ENCODE data around the gene RABL6. TPM values are rescaled to one million over a fixed set of nuclear protein-coding genes. Genes with fewer than 3 reads are reported as not detected.

Gene RABL6
- total and polyA plus RNA-seq, 2 experiments from 2014 or later, result 101 to 153 TPM

- Histone ChIP-seq H3K9me3 (ENCODE audit: low read depth) (no peaks in the 10 kb centered on the region), H3K27me3 (no peaks in the 10 kb centered on the region), H3K36me3 (no peaks in the 10 kb centered on the region), H3K27ac (no peak overlapping the region), H3K4me3 (no peak overlapping the region), H3K4me1 (ENCODE audit: low read depth) (no peaks in the 10 kb centered on the region)
- TF ChIP-seq CTCF (IDR thresholded peaks at IDR 0.05; ENCODE audit: low read depth, low read length), result no peak
- peak in 1 of 2 donors; percentile 32 for DNase-seq (ENCODE audit: low read depth in 1 of 2, low spot score in 1 of 2)
These were observed 34.2 kb upstream of the RABL6 start for GRCh38 chr9:136773386-136774044.

- H3K9me3 ChIP-seq (ENCODE audit: low read depth), result no peaks in the 10 kb centered on the region
- no peaks in the 10 kb centered on the region for H3K36me3 ChIP-seq
- H3K4me3 ChIP-seq, result no peak overlapping the region
- no peak for TF ChIP-seq CTCF (IDR thresholded peaks at IDR 0.05; ENCODE audit: low read depth, low read length)
- H3K27ac ChIP-seq, result no peak overlapping the region
- H3K4me1 ChIP-seq (ENCODE audit: low read depth), result no peaks in the 10 kb centered on the region
- DNase-seq (ENCODE audit: low read depth in 1 of 2, low spot score in 1 of 2), result no peak
- H3K27me3 ChIP-seq, result no peaks in the 10 kb centered on the region
These were observed 33.2 kb upstream of the RABL6 start for GRCh38 chr9:136774416-136775045.

- Histone ChIP-seq H3K9me3 (ENCODE audit: low read depth) (no peaks in the 10 kb centered on the region), H3K4me3 (no peak overlapping the region), H3K4me1 (ENCODE audit: low read depth) (no peaks in the 10 kb centered on the region), H3K27ac (no peak overlapping the region), H3K36me3 (no peaks in the 10 kb centered on the region), H3K27me3 (no peaks in the 10 kb centered on the region)
- no peak for TF ChIP-seq CTCF (IDR thresholded peaks at IDR 0.05; ENCODE audit: low read depth, low read length)
- DNase-seq (ENCODE audit: low read depth in 1 of 2, low spot score in 1 of 2), result no peak
These were observed 32.6 kb upstream of the RABL6 start for GRCh38 chr9:136775191-136775590.

GRCh38 chr9:136776947-136777346 is 30.8 kb upstream of the RABL6 start:
- Histone ChIP-seq H3K27ac (no peak overlapping the region), H3K4me3 (no peak overlapping the region), H3K36me3 (no peaks in the 10 kb centered on the region), H3K9me3 (ENCODE audit: low read depth) (no peaks in the 10 kb centered on the region), H3K27me3 (no peaks in the 10 kb centered on the region), H3K4me1 (ENCODE audit: low read depth) (no peaks in the 10 kb centered on the region)
- no peak for DNase-seq (ENCODE audit: low read depth in 1 of 2, low spot score in 1 of 2)
- TF ChIP-seq CTCF (IDR thresholded peaks at IDR 0.05; ENCODE audit: low read depth, low read length), result no peak

GRCh38 chr9:136777359-136777758 is 30.4 kb upstream of the RABL6 start:
- Histone ChIP-seq H3K4me3 (no peak overlapping the region), H3K9me3 (ENCODE audit: low read depth) (no peaks in the 10 kb centered on the region), H3K27ac (no peak overlapping the region), H3K4me1 (ENCODE audit: low read depth) (no peaks in the 10 kb centered on the region), H3K36me3 (no peaks in the 10 kb centered on the region), H3K27me3 (no peaks in the 10 kb centered on the region)
- no peak for DNase-seq (ENCODE audit: low read depth in 1 of 2, low spot score in 1 of 2)
- no peak for TF ChIP-seq CTCF (IDR thresholded peaks at IDR 0.05; ENCODE audit: low read depth, low read length)
